HG03342 (cell line): Measurements from ENCODE around the gene HHAT.

Experiments used
- ATAC-seq: cut with Tn5 transposase; IDR thresholded peaks from one replicate; pipeline ENCODE4 v1.9.1; 2021; ENCODE audit warnings: mild to moderate bottlenecking, moderate library complexity; ENCODE audit not compliant: unreplicated experiment

Gene HHAT

DNA sequence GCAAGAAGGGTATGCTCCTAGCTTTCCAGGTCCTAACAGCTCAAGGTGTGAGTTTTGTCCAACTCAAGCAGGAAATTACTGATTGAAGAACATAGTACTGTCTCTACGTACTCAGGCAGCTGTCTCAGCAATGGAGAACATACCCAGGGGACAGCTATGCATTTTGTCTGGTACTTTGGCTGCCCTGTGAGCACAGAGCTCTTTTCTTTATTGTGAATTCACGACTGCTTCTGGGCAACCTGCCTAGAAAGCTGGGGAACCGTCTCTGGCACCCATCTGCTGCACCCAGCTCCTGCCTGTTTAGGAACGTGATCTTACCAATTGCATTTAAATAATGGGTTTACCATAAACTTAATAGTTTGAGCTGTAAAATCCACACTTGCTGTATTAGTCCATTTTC, 258.1 kb downstream of the HHAT start:
- ATAC-seq: no peak

- no peak for ATAC-seq
Observed at GRCh38 chr1:210587566-210587965, 258.9 kb downstream of the HHAT start.

DNA sequence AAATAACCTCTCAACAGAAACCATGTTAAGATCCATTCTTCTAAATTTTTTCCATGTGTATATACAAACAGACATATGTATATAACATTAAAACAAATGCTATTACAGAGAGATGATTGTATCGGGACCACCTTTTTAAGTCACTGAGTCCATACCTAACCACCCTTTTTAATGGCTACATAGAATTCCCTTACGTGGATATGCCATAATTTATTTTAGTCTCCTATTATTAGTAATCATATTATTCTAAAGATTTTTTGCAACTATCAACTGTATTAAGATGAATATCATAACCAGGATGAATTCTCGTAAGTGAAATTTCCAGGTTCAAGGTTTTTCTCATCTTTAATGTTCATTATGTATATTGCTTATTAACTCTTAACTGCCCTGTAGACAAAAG, 259.7 kb downstream of the HHAT start:
- ATAC-seq: no peak

DNA sequence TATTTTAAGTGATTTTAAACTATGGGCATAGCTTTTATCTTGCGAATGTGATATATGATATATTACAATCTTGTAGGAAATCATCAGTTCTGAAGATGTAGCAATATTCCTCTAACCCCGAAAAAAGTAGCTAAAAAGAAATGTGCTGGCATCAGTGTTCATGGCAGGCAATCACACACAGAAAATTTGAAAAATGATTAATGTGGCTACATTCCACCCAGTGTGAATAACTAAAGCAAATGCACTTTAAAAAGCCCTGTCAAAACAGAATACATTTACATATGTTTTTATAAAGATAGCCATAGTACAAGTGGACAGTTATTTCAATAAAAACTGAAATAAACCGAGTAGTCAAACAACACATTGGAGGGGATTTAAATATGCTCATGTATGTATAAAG, 260.2 kb downstream of the HHAT start:
- no peak for ATAC-seq

- no peak for ATAC-seq
Observed at GRCh38 chr1:210591214-210591613, 262.5 kb downstream of the HHAT start.

DNA sequence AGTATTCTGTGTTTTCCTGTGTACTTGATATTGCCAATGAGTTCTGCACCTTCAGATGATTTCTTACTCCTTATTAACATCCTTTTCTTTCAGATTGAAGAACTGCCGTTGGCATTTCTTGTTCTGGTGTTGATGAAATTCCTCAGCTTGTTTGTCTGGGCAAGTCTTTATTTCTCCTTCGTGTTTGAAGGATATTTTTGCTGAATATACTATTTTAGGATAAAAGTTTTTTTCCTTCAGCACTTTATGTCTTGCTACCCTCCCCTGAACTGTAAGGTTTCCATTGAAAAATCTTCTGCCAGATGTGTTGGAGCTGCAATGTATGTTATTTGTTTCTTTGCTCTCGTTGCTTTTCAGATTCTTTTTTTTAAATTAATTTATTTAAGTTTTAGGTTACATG, 265.9 kb downstream of the HHAT start:
- no peak for ATAC-seq

DNA sequence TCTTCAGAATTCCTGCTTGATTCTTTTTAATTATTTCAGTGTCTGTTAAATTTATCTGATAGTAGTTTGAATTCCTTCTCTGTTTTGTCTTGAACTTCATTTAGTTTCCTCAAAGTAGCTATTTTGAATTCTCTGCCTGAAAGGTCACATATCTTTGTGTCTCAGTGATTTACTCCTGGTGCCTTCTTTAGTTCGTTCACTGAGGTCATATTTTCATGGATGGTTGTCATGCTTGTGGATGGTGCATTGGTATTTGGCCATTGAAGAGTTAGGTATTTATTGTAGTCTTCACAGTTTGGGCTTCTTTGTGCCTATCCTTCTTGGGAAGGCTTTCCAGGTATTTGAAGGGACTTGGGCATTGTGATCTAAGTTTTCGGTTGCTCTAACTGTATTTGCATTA, 267.9 kb downstream of the HHAT start:
- no peak for ATAC-seq

DNA sequence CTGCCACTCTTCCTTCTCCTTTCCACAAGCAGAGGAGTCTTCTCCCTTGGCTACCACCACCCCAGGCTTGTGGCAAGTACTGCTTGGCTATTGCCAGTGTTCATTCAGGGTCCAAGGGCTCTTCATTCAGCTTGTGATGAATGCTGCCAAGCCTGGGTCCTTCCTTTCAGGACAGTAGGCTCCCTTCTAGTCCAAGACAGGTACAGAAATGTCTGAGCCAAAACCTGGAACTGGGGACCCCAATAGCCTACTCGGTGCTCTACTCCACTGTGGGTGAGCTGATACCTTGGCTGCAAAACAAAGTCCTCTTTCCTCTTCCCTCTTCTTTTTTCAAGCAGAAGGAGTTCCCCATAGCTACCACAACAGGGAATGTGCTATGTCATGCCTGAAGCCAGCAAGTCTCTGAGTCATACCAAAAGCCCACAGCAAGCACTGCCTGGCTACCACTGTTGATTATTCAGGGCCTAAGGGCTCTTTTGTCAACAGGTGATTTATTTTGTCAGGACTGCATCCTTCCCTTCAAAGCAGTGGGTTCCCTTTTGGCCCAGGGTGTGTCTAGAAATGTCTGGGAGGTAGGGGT, 268.9 kb downstream of the HHAT start:
- peak; percentile 90 for ATAC-seq

GRCh38 chr1:210598135-210598652, 269.5 kb downstream of the HHAT start:
- ATAC-seq: peak; percentile 18

DNA sequence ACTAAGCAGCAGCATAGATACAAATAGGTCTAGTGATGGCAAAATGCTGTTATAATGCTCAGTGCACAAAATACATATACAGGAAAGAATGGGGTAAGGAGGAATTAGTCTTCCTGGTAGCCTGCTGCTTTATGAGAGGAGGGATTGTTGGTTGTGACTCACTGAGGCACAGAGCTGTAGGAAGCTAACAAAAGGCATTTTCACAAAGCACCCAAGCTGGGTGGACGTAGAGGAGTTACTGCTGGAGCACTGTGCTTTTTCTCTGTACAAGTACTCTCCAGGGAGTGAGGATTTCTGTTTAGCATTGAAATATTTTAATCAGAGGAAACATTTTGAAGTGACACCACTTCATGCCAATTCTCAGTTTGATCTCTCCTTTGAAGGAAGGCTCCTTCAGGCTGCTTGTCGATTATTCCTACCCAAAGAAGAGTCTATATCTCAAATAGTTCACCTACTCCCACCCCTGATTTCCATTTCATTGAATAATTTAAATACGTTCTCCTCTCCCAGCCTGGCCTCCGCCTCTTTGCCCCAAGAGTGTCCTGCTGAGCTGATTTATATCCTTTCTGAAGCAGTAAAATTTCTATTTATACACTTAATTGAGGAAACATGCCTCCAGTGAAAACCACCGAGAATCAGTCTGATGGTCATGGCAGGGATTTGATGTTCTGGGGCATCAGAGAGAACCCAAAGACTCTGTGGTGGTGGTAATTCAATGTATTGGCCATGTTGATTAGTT, 271.9 kb downstream of the HHAT start:
- ATAC-seq: no peak

GRCh38 chr1:210603123-210603522, 274.4 kb downstream of the HHAT start:
- ATAC-seq: no peak

DNA sequence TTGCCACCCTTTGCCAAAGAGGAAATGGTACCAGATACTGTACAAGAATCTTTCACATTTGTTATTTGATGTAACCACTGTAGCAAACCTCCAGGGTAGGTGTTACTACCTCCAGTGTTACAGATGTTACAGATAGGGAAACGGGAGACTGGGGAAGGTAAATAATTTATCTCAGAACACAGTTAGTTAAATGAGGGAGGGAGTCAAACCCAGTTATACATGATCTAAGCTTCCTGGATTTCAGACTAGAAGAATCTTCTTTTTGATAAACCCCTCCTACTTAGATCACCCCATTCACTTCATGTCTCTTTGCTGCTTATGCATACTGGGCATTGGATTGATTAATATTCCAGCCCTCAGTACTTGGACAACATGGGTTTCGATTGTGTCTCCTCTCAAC, 276.4 kb downstream of the HHAT start:
- no peak for ATAC-seq

DNA sequence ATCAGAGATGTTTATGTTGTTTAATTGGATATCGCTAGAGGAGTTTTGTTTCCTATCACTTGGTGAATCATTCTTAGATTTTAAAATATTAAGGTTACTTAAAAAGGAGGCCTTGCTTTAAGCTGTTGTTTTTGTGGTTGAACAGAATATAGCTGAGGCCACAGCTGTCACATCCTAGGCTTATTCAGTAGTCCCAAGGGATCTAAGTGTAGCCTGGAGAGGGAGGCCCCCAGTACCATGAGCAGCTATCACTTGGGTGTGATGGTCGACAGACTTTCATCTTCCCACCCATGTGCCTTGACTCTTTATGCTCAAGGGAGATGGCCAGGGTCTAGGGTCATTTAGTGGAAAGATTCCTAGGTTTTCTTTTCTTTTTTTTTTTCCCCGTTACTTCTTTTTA, 278.7 kb downstream of the HHAT start:
- ATAC-seq: no peak

DNA sequence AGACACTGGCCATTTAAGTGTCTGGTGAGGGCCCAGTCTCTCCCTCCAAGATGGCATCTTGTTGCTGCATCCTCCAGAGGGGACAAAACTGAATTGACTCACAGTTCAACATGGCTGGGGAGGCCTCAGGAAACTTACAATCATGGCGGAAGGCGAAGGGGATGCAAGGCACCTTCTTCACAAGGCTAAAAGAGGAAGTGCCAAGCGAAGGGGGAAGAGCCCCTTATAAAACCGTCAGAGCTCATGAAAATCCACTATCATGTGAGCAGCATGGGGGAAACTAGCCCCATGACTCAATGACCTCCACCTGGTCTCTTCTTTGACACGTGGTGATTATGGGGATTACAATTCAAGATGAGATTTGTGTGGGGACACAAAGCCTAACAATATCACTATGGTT, 280.1 kb downstream of the HHAT start:
- ATAC-seq: no peak

DNA sequence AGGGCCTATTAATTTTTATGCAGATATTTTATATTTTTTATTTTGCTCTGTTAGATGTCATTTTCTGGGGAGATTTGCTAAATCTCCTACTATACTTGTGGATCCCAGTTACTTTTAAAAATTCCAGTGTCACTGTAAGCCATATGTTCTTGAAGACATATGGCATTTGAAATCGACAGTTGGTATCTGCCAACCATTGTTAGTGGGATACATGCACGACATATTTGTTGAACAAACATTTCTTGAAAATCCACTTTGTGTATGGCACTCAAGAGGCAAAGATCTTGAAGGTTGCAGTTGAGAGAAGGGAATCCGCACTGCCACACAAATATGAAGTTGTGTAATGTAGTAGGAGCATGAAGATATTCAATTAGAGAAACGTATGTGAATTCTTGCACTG, 287.7 kb downstream of the HHAT start:
- ATAC-seq: no peak

DNA sequence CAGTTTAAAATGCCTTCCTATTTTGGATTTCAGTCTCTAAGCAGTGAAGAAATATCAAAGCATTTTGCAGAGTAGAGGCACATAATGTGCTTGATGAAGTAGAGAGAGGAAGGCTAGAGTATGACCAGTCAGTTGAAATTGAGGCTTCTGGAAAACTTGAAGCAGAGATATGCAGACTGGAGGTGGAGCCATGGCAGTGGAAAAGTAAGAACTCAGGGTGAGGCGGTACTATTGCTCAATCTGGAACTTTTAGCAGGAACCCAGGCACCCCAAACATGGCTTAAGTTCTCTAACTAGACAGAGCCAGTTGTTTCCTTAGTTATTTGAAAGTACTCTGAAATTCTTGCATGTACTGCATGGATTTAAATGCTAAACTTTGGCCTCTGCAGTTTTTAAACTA, 288.6 kb downstream of the HHAT start:
- no peak for ATAC-seq

GRCh38 chr1:210618369-210618768, 289.7 kb downstream of the HHAT start:
- ATAC-seq: no peak

GRCh38 chr1:210620867-210621488, 292.3 kb downstream of the HHAT start:
- no peak for ATAC-seq

GRCh38 chr1:210621712-210622111, 293.0 kb downstream of the HHAT start:
- ATAC-seq: no peak

- ATAC-seq: no peak
Observed at GRCh38 chr1:210624722-210625121, 296.0 kb downstream of the HHAT start.

DNA sequence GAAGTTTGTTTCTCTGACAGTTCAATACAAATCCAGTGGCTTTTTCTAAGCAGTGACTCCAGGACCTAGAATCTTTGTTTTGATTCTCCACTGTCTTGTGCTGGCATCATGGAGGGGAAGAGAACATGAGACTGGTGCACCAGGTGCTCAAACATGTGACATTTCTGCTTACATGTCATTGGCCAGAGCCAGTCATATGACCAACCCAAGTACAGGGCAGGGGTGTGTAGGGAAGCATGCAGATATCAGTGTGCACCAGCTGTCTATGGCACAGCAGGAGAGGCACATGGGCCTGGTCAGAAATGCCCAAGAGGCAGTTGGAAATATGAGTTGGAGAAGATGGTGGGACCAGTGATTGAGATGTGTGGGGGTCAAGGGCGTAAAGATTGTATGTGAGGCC, 297.0 kb downstream of the HHAT start:
- ATAC-seq: no peak

DNA sequence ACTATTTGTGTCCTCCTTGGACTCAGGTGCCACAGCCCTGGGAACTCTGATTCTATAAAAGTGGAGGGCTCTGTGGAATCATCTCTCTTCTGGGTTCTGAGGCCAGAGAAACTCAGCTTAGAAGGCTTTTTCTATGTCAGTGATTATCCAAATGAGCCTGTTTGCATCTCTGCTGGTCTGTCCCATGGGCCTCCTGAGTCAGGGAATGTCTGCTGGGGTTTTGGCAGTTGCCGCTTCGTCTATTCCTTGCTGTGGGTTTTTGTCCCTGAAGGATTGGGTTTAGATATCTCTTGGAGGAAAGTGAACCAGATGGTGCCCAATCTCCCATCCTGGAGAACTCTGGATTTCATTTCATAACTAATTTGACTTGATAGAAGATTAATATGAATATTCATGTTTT, 297.6 kb downstream of the HHAT start:
- no peak for ATAC-seq
